Activated naive CD8-positive, alpha-beta T cell treated with anti-CD3 and anti-CD28 coated beads for 36 hours (primary cell): Measurements from ENCODE around the gene INF2. TPM values are rescaled to one million over a fixed set of nuclear protein-coding genes. Genes with fewer than 3 reads are reported as not detected.
A peak's percentile ranks its signal among the peaks of the same experiment; 100 is the strongest.

Source experiments
- DNase-seq: peaks from one replicate; pipeline ENCODE4 v3.0.0; 2021
- H3K27ac Mint-ChIP-seq: one replicate; pipeline ENCODE4 v1.8.0; 2022; ENCODE audit warnings: mild to moderate bottlenecking, moderate library complexity, mixed read lengths
- H3K27me3 Mint-ChIP-seq: one replicate; pipeline ENCODE4 v1.8.0; 2022; ENCODE audit warnings: mild to moderate bottlenecking, mixed read lengths
- H3K36me3 Mint-ChIP-seq: one replicate; pipeline ENCODE4 v1.8.0; 2021; ENCODE audit warnings: mild to moderate bottlenecking, mixed read lengths
- H3K4me1 Mint-ChIP-seq: one replicate; pipeline ENCODE4 v1.8.0; 2021; ENCODE audit warnings: mixed read lengths
- H3K4me3 Mint-ChIP-seq: one replicate; pipeline ENCODE4 v1.8.0; 2022; ENCODE audit warnings: mild to moderate bottlenecking, moderate library complexity, mixed read lengths
- H3K9me3 Mint-ChIP-seq: one replicate; pipeline ENCODE4 v1.8.0; 2022; ENCODE audit warnings: mixed read lengths
- total RNA-seq, 2 experiments: library from RNA; stranded (reverse); gene quantifications; one replicate each; pipeline ENCODE4 v1.2.3, GENCODE V29; 2021

INF2 gene
- 10 to 100 TPM; 67.8 TPM for total RNA-seq

- Mint-ChIP-seq H3K9me3 (no peaks in the 10 kb centered on the region), H3K27ac (peak within 1 kb of the TSS; percentile 45), H3K4me1 (peaks cover 34% of the 10 kb centered on the region), H3K27me3 (no peaks in the 10 kb centered on the region), H3K4me3 (peak within 1 kb of the TSS; percentile 81), H3K36me3 (no peaks in the 10 kb centered on the region)
- peak; percentile 67 for DNase-seq
These were observed at the start of gene INF2 for GRCh38 chr14:104689109-104689880. Gene INF2 (plus strand): TSS chr14:104689618. CDS start chr14:104701366, 11,748 bp downstream.

- Mint-ChIP-seq H3K27me3 (peaks cover 12% of the 10 kb centered on the region), H3K27ac (no peak overlapping the region), H3K36me3 (no peaks in the 10 kb centered on the region), H3K9me3 (peaks cover 2% of the 10 kb centered on the region), H3K4me3 (no peak overlapping the region), H3K4me1 (peaks cover 4% of the 10 kb centered on the region)
- DNase-seq, result peak; percentile 55
These were observed 49.4 kb upstream of the INF2 start for GRCh38 chr14:104639885-104640548.

GRCh38 chr14:104640681-104641080, 48.7 kb upstream of the INF2 start:
- no peak for DNase-seq
- Mint-ChIP-seq H3K4me1 (peaks cover 4% of the 10 kb centered on the region), H3K9me3 (peaks cover 5% of the 10 kb centered on the region), H3K27ac (no peak overlapping the region), H3K36me3 (no peaks in the 10 kb centered on the region), H3K4me3 (no peak overlapping the region), H3K27me3 (peaks cover 12% of the 10 kb centered on the region)

- Mint-ChIP-seq H3K4me3 (no peak overlapping the region), H3K4me1 (peaks cover 4% of the 10 kb centered on the region), H3K9me3 (peaks cover 5% of the 10 kb centered on the region), H3K27me3 (peaks cover 12% of the 10 kb centered on the region), H3K27ac (no peak overlapping the region), H3K36me3 (no peaks in the 10 kb centered on the region)
- DNase-seq, result no peak
These were observed 47.5 kb upstream of the INF2 start for GRCh38 chr14:104641753-104642539.

GRCh38 chr14:104642540-104642868, 46.9 kb upstream of the INF2 start:
- Mint-ChIP-seq H3K36me3 (no peaks in the 10 kb centered on the region), H3K4me3 (no peak overlapping the region), H3K27me3 (peaks cover 12% of the 10 kb centered on the region), H3K27ac (no peak overlapping the region), H3K4me1 (peaks cover 5% of the 10 kb centered on the region), H3K9me3 (peaks cover 5% of the 10 kb centered on the region)
- DNase-seq, result no peak

GRCh38 chr14:104643306-104643705, 46.1 kb upstream of the INF2 start:
- DNase-seq, result no peak
- H3K36me3 Mint-ChIP-seq, result no peaks in the 10 kb centered on the region
- no peak overlapping the region for H3K4me3 Mint-ChIP-seq
- no peak overlapping the region for H3K27ac Mint-ChIP-seq
- peaks cover 5% of the 10 kb centered on the region for H3K9me3 Mint-ChIP-seq
- H3K27me3 Mint-ChIP-seq, result peaks cover 11% of the 10 kb centered on the region
- peaks cover 7% of the 10 kb centered on the region for H3K4me1 Mint-ChIP-seq

GRCh38 chr14:104644091-104644635, 45.3 kb upstream of the INF2 start:
- DNase-seq, result no peak

GRCh38 chr14:104644656-104645378, 44.6 kb upstream of the INF2 start:
- peaks cover 7% of the 10 kb centered on the region for H3K4me1 Mint-ChIP-seq
- no peak for DNase-seq
- H3K27me3 Mint-ChIP-seq, result peaks cover 11% of the 10 kb centered on the region
- no peak overlapping the region for H3K4me3 Mint-ChIP-seq
- H3K36me3 Mint-ChIP-seq, result no peaks in the 10 kb centered on the region
- H3K27ac Mint-ChIP-seq, result no peak overlapping the region
- peaks cover 5% of the 10 kb centered on the region for H3K9me3 Mint-ChIP-seq

More at GRCh38 chr14:104644091-104644635, 45.3 kb upstream of the INF2 start:
- H3K9me3 Mint-ChIP-seq, result peaks cover 5% of the 10 kb centered on the region
- H3K27me3 Mint-ChIP-seq, result peaks cover 9% of the 10 kb centered on the region
- H3K27ac Mint-ChIP-seq, result no peak overlapping the region
- no peaks in the 10 kb centered on the region for H3K36me3 Mint-ChIP-seq
- no peak overlapping the region for H3K4me3 Mint-ChIP-seq
- peaks cover 7% of the 10 kb centered on the region for H3K4me1 Mint-ChIP-seq

- H3K36me3 Mint-ChIP-seq, result no peaks in the 10 kb centered on the region
- peaks cover 3% of the 10 kb centered on the region for H3K4me1 Mint-ChIP-seq
- DNase-seq, result no peak
- no peak overlapping the region for H3K27ac Mint-ChIP-seq
- H3K4me3 Mint-ChIP-seq, result no peak overlapping the region
- H3K9me3 Mint-ChIP-seq, result peaks cover 5% of the 10 kb centered on the region
- H3K27me3 Mint-ChIP-seq, result peaks cover 9% of the 10 kb centered on the region
These were observed 41.9 kb upstream of the INF2 start for GRCh38 chr14:104647467-104648043.

GRCh38 chr14:104650057-104650980, 39.1 kb upstream of the INF2 start:
- Mint-ChIP-seq H3K27me3 (peaks cover 9% of the 10 kb centered on the region), H3K9me3 (peaks cover 3% of the 10 kb centered on the region), H3K27ac (no peak overlapping the region), H3K4me1 (peaks cover 3% of the 10 kb centered on the region), H3K4me3 (peak overlapping the region; percentile 45), H3K36me3 (peaks cover 2% of the 10 kb centered on the region)
- DNase-seq, result peak; percentile 72

GRCh38 chr14:104650981-104651875, 38.2 kb upstream of the INF2 start:
- peaks cover 9% of the 10 kb centered on the region for H3K27me3 Mint-ChIP-seq
- H3K36me3 Mint-ChIP-seq, result peaks cover 2% of the 10 kb centered on the region
- no peak overlapping the region for H3K27ac Mint-ChIP-seq
- no peak for DNase-seq
- H3K4me3 Mint-ChIP-seq, result no peak overlapping the region
- H3K4me1 Mint-ChIP-seq, result peaks cover 3% of the 10 kb centered on the region
- peaks cover 3% of the 10 kb centered on the region for H3K9me3 Mint-ChIP-seq

GRCh38 chr14:104651876-104652260, 37.5 kb upstream of the INF2 start:
- DNase-seq, result no peak
- peak overlapping the region; percentile 8 for H3K27ac Mint-ChIP-seq
- H3K4me1 Mint-ChIP-seq, result peaks cover 5% of the 10 kb centered on the region
- peaks cover 2% of the 10 kb centered on the region for H3K36me3 Mint-ChIP-seq
- peaks cover 3% of the 10 kb centered on the region for H3K9me3 Mint-ChIP-seq
- no peak overlapping the region for H3K4me3 Mint-ChIP-seq
- peaks cover 9% of the 10 kb centered on the region for H3K27me3 Mint-ChIP-seq

GRCh38 chr14:104652386-104652785, 37.0 kb upstream of the INF2 start:
- Mint-ChIP-seq H3K36me3 (peaks cover 2% of the 10 kb centered on the region), H3K27me3 (peaks cover 9% of the 10 kb centered on the region), H3K4me1 (peaks cover 8% of the 10 kb centered on the region), H3K4me3 (no peak overlapping the region), H3K27ac (no peak overlapping the region), H3K9me3 (peaks cover 3% of the 10 kb centered on the region)
- no peak for DNase-seq
